Mesendoderm (in vitro differentiated cells): ENCODE measurements around the gene NOXA1. TPM values are rescaled to one million over a fixed set of nuclear protein-coding genes. Genes with fewer than 3 reads are reported as not detected.

Experiments
- DNase-seq: peaks from one replicate; pipeline ENCODE4 v3.0.0; 2013
- H2AK5ac ChIP-seq: 2 replicates; pipeline ENCODE4 v1.6.1; 2013; ENCODE audit warnings: low read length, inconsistent platforms
- H2BK120ac ChIP-seq: 2 replicates; pipeline ENCODE4 v1.6.1; 2013; ENCODE audit warnings: low read depth, mild to moderate bottlenecking, low read length, moderate library complexity, mixed read lengths
- H2BK15ac ChIP-seq: replicated peaks from 2 replicates; pipeline ENCODE4 v1.6.1; 2013; ENCODE audit warnings: low read depth, mild to moderate bottlenecking, moderate library complexity
- H2BK5ac ChIP-seq: 2 replicates; pipeline ENCODE4 v1.6.1; 2013; ENCODE audit warnings: low read length, inconsistent platforms
- H3K18ac ChIP-seq: 2 replicates; pipeline ENCODE4 v1.6.1; 2013; ENCODE audit warnings: mild to moderate bottlenecking, low read length, mixed read lengths
- H3K23ac ChIP-seq: one replicate; pipeline ENCODE4 v1.6.1; 2013; ENCODE audit warnings: low read length
- H3K27ac ChIP-seq: 2 replicates; pipeline ENCODE4 v1.5.1; 2013; ENCODE audit warnings: low read depth, mild to moderate bottlenecking, inconsistent platforms, low read length, moderate library complexity
- H3K27me3 ChIP-seq: 2 replicates; pipeline ENCODE4 v1.6.1; 2013; ENCODE audit warnings: low read length, control low read depth, mild to moderate bottlenecking, inconsistent platforms; ENCODE audit not compliant: insufficient read depth, poor library complexity
- H3K36me3 ChIP-seq: 2 replicates; pipeline ENCODE4 v1.6.1; 2013; ENCODE audit warnings: low read length, inconsistent platforms; ENCODE audit not compliant: control insufficient read depth, insufficient read depth
- H3K4ac ChIP-seq: one replicate; pipeline ENCODE4 v1.6.1; 2013; ENCODE audit warnings: low read depth, mild to moderate bottlenecking, low read length, moderate library complexity
- H3K4me1 ChIP-seq: 2 replicates; pipeline ENCODE4 v1.6.1; 2013; ENCODE audit warnings: low read depth, low read length, inconsistent platforms; ENCODE audit not compliant: control insufficient read depth
- H3K4me2 ChIP-seq: 2 replicates; pipeline ENCODE4 v1.6.1; 2013; ENCODE audit warnings: low read length
- H3K4me3 ChIP-seq: 2 replicates; pipeline ENCODE4 v1.5.1; 2013; ENCODE audit warnings: mild to moderate bottlenecking, low read length
- H3K56ac ChIP-seq: one replicate; pipeline ENCODE4 v1.6.1; 2013; ENCODE audit warnings: low read length
- H3K79me1 ChIP-seq: 2 replicates; pipeline ENCODE4 v1.6.1; 2013; ENCODE audit warnings: low read length, inconsistent platforms
- H3K79me2 ChIP-seq: 2 replicates; pipeline ENCODE4 v1.6.1; 2013; ENCODE audit warnings: mild to moderate bottlenecking, low read length; ENCODE audit not compliant: control insufficient read depth, insufficient read depth
- H3K9ac ChIP-seq: 2 replicates; pipeline ENCODE4 v1.6.1; 2013; ENCODE audit warnings: low read length, inconsistent platforms
- H4K5ac ChIP-seq: one replicate; pipeline ENCODE4 v1.6.1; 2013; ENCODE audit warnings: low read length
- H4K8ac ChIP-seq: one replicate; pipeline ENCODE4 v1.6.1; 2013; ENCODE audit warnings: low read depth, mild to moderate bottlenecking, control low read depth, low read length, moderate library complexity
- WGBS: extraction: QIAGEN DNeasy Blood & Tissue Kit; methylation state at CpG from one replicate; pipeline ENCODE4 v1.1.7; 2013; ENCODE audit warnings: low lambda C conversion rate, missing lambda C conversion rate; ENCODE audit not compliant: insufficient coverage; ENCODE audit errors: extremely low coverage; 5-methylcytosine and 5-hydroxymethylcytosine counted together
- polyA plus RNA-seq, 2 experiments: library from polyadenylated mRNA; stranded (reverse); fragments of 200-250 nt; gene quantifications; one replicate each; pipeline ENCODE4 v1.2.3, GENCODE V29; 2013

Gene NOXA1
- polyA plus RNA-seq (2013, experiment 1 of 2) = 0.03 TPM
- 0.03 TPM for polyA plus RNA-seq (2013, experiment 2 of 2)

- Histone ChIP-seq H3K23ac (peak within 1 kb of the TSS; percentile 94), H3K79me2 (no peaks in the 10 kb centered on the region), H3K27ac (no peak within 1 kb of the TSS), H4K8ac (peak within 1 kb of the TSS; percentile 67), H4K5ac (no peak within 1 kb of the TSS), H3K18ac (peak within 1 kb of the TSS; percentile 72), H3K4me2 (peak within 1 kb of the TSS; percentile 91), H3K79me1 (peaks cover 4% of the 10 kb centered on the region), H3K9ac (peak within 1 kb of the TSS; percentile 91), H2AK5ac (no peak within 1 kb of the TSS), H2BK5ac (no peak within 1 kb of the TSS), H2BK120ac (no peak within 1 kb of the TSS), H3K27me3 (no peaks in the 10 kb centered on the region), H3K56ac (peak within 1 kb of the TSS; percentile 90), H3K4me3 (peak within 1 kb of the TSS; percentile 80), H3K4ac (no peak within 1 kb of the TSS), H3K4me1 (peaks cover 3% of the 10 kb centered on the region), H2BK15ac (no peak within 1 kb of the TSS), H3K36me3 (no peaks in the 10 kb centered on the region)
- WGBS = no CpG with 5 or more reads among the region's 113 CpGs
- peak; percentile 93 for DNase-seq
Observed at GRCh38 chr9:137422604-137423513, at the start of gene NOXA1, which contains the start of gene EXD3. Gene NOXA1 (plus strand): TSS chr9:137423393. CDS start chr9:137423530, 137 bp downstream. Gene EXD3 (minus strand): TSS chr9:137423162. CDS start chr9:137395357, 27,805 bp downstream.

GRCh38 chr9:137373611-137373980 lies 49.6 kb upstream of the NOXA1 start:
- no peak for DNase-seq
- Histone ChIP-seq H3K4me2 (no peak overlapping the region), H4K5ac (no peak overlapping the region), H3K9ac (no peak overlapping the region), H3K23ac (no peak overlapping the region), H2AK5ac (no peak overlapping the region), H3K4ac (no peak overlapping the region), H3K4me1 (no peaks in the 10 kb centered on the region), H3K79me1 (no peaks in the 10 kb centered on the region), H2BK120ac (no peak overlapping the region), H3K4me3 (no peak overlapping the region), H3K56ac (no peak overlapping the region), H2BK15ac (no peak overlapping the region), H3K18ac (no peak overlapping the region), H3K36me3 (no peaks in the 10 kb centered on the region), H4K8ac (no peak overlapping the region), H3K27me3 (no peaks in the 10 kb centered on the region), H2BK5ac (no peak overlapping the region), H3K79me2 (no peaks in the 10 kb centered on the region), H3K27ac (no peak overlapping the region)
- no CpG with 5 or more reads among the region's 16 CpGs for WGBS

- Histone ChIP-seq H2BK5ac (no peak overlapping the region), H3K18ac (no peak overlapping the region), H3K4me1 (no peaks in the 10 kb centered on the region), H3K79me2 (no peaks in the 10 kb centered on the region), H3K56ac (no peak overlapping the region), H3K27ac (no peak overlapping the region), H2BK120ac (no peak overlapping the region), H4K5ac (no peak overlapping the region), H3K4me3 (no peak overlapping the region), H3K79me1 (no peaks in the 10 kb centered on the region), H3K36me3 (no peaks in the 10 kb centered on the region), H3K4ac (no peak overlapping the region), H3K4me2 (no peak overlapping the region), H2AK5ac (no peak overlapping the region), H3K23ac (no peak overlapping the region), H3K27me3 (no peaks in the 10 kb centered on the region), H4K8ac (no peak overlapping the region), H3K9ac (no peak overlapping the region), H2BK15ac (no peak overlapping the region)
- no CpG with 5 or more reads among the region's 37 CpGs for WGBS
- no peak for DNase-seq
Observed at GRCh38 chr9:137374131-137374845, 48.9 kb upstream of the NOXA1 start.

- Histone ChIP-seq H3K23ac (no peak overlapping the region), H2AK5ac (no peak overlapping the region), H3K18ac (no peak overlapping the region), H2BK120ac (no peak overlapping the region), H3K79me1 (no peaks in the 10 kb centered on the region), H3K79me2 (no peaks in the 10 kb centered on the region), H3K36me3 (no peaks in the 10 kb centered on the region), H3K4me3 (no peak overlapping the region), H3K4me1 (no peaks in the 10 kb centered on the region), H3K9ac (no peak overlapping the region), H2BK5ac (no peak overlapping the region), H3K27ac (no peak overlapping the region), H3K56ac (no peak overlapping the region), H3K27me3 (no peaks in the 10 kb centered on the region), H3K4me2 (no peak overlapping the region), H3K4ac (no peak overlapping the region), H4K5ac (no peak overlapping the region), H4K8ac (no peak overlapping the region), H2BK15ac (no peak overlapping the region)
- WGBS = 100% methylated on average over 1 of the region's 11 CpGs
- DNase-seq = no peak
Observed at GRCh38 chr9:137375321-137376058, 47.7 kb upstream of the NOXA1 start.

- Histone ChIP-seq H4K8ac (no peak overlapping the region), H3K27ac (no peak overlapping the region), H3K4me2 (no peak overlapping the region), H3K56ac (no peak overlapping the region), H2BK5ac (no peak overlapping the region), H2BK120ac (no peak overlapping the region), H4K5ac (no peak overlapping the region), H3K4ac (no peak overlapping the region), H3K27me3 (no peaks in the 10 kb centered on the region), H3K79me2 (no peaks in the 10 kb centered on the region), H2BK15ac (no peak overlapping the region), H3K36me3 (no peaks in the 10 kb centered on the region), H3K4me1 (no peaks in the 10 kb centered on the region), H3K4me3 (no peak overlapping the region), H3K23ac (no peak overlapping the region), H3K18ac (no peak overlapping the region), H3K9ac (no peak overlapping the region), H3K79me1 (no peaks in the 10 kb centered on the region), H2AK5ac (no peak overlapping the region)
- DNase-seq = no peak
- WGBS = no CpG with 5 or more reads among the region's 12 CpGs
Observed at GRCh38 chr9:137376386-137376785, 46.8 kb upstream of the NOXA1 start.
